Right cardiac atrium (tissue), 5 donors: Measurements from ENCODE around the gene SEMA5B. TPM values are rescaled to one million over a fixed set of nuclear protein-coding genes. Genes with fewer than 3 reads are reported as not detected.

Source experiments
- polyA plus RNA-seq: library from polyadenylated mRNA; stranded (reverse); fragments of 200-250 nt; gene quantifications from one replicate; pipeline ENCODE4 v1.2.3, GENCODE V29; 2013
- total RNA-seq, 4 donors: library from RNA; stranded (reverse); fragmentation: NEBNext Ultra II Directional; extraction: Animal tissue kit (Norgen Biotek cat#: 25700); gene quantifications; one replicate each; pipeline ENCODE4 v1.2.1, GENCODE V29; 2021
- donor health status: healthy with polysubstance abuse.
- donor health status: DM: no; HTN: yes; CAD: no.
- donor health status: DM: no; HTN: no; CAD: no.
- donor health status: DM: no; HTN: yes; CAD: no; lungs with severe emphysema.
- donor health status: DM: yes; HTN: yes; CAD: no.

Gene SEMA5B
- total and polyA plus RNA-seq, 5 donors = 0.72 to 4.9 (median 3.1) TPM

Other genes with a start within 250 kb of the SEMA5B start
- 1 to 10 TPM; 5.7 to 8.3 (median 6.9) TPM for gene HSPBAP1, start 233.9 kb downstream of the SEMA5B start, total RNA-seq
- gene HSPBAP1, start 233.9 kb downstream of the SEMA5B start, polyA plus RNA-seq = 5.6 TPM
- 10 to 100 TPM; 19.9 to 26.8 (median 20.8) TPM for gene SLC49A4, start 232.7 kb downstream of the SEMA5B start, total RNA-seq
- gene SLC49A4, start 232.7 kb downstream of the SEMA5B start, polyA plus RNA-seq = 13.4 TPM
- 10 to 100 TPM in 2 of 4 donors, 1 to 10 TPM in 2; 8.8 to 11.1 (median 9.9) TPM for gene PDIA5, start 39.3 kb upstream of the SEMA5B start, total RNA-seq
- gene PDIA5, start 39.3 kb upstream of the SEMA5B start, polyA plus RNA-seq = 8.3 TPM
- gene SEC22A, start 174.2 kb upstream of the SEMA5B start, total RNA-seq = 10 to 100 TPM; 10.0 to 16.7 (median 11.8) TPM
- 7.0 TPM for gene SEC22A, start 174.2 kb upstream of the SEMA5B start, polyA plus RNA-seq